Activated CD4-positive, alpha-beta T cell treated with anti-CD3 and anti-CD28 coated beads, Interleukin-2, Interleukin-4, amounts not matched to agents 100 ng/mL and 50 ng/mL, durations not matched to agents 16 hours and 8 hours (primary cell): ENCODE data around the gene LUZP1.
"Not testable (repeated sequence)": the region's sequence is repeated elsewhere in the genome, so short reads cannot be mapped to it uniquely, and the experiment has no call there.

Source experiments
- DNase-seq: peaks from one replicate; pipeline ENCODE4 v3.0.0-alpha.2; 2020; ENCODE audit warnings: low spot score

The LUZP1 gene

GRCh38 chr1:23168445-23169194 lies at the start of gene LUZP1:
Gene LUZP1 (minus strand): TSS chr1:23168856.
- peak; percentile 89 for DNase-seq

GRCh38 chr1:23217421-23218115 lies 48.9 kb upstream of the LUZP1 start, which contains the start of gene HTR1D:
Gene HTR1D (minus strand): TSS chr1:23217502. CDS start chr1:23194219, 23,283 bp downstream.
- DNase-seq, result no peak

GRCh38 chr1:23216771-23217420 lies 48.2 kb upstream of the LUZP1 start:
- DNase-seq, result no peak

GRCh38 chr1:23215751-23216449 lies 47.2 kb upstream of the LUZP1 start:
- no peak for DNase-seq

- no peak for DNase-seq
Measured at GRCh38 chr1:23215291-23215690, 46.6 kb upstream of the LUZP1 start.

- no peak for DNase-seq
Measured at GRCh38 chr1:23214640-23215039, 46.0 kb upstream of the LUZP1 start.

- DNase-seq, result no peak
Measured at GRCh38 chr1:23211955-23212354, 43.3 kb upstream of the LUZP1 start.

- DNase-seq, result no peak
Measured at GRCh38 chr1:23210963-23211362, 42.3 kb upstream of the LUZP1 start.

- DNase-seq, result no peak
Measured at GRCh38 chr1:23210351-23210785, 41.7 kb upstream of the LUZP1 start.

- DNase-seq, result no peak
Measured at GRCh38 chr1:23209770-23210169, 41.1 kb upstream of the LUZP1 start.

- no peak for DNase-seq
Measured at GRCh38 chr1:23208527-23208926, 39.9 kb upstream of the LUZP1 start.

- DNase-seq, result not testable (repeated sequence)
Measured at GRCh38 chr1:23207733-23208132, 39.1 kb upstream of the LUZP1 start.

- no peak for DNase-seq
Measured at GRCh38 chr1:23202263-23202749, 33.6 kb upstream of the LUZP1 start.

- DNase-seq, result no peak
Measured at GRCh38 chr1:23200883-23201282, 32.2 kb upstream of the LUZP1 start.

- no peak for DNase-seq
Measured at GRCh38 chr1:23198373-23198772, 29.7 kb upstream of the LUZP1 start.

GRCh38 chr1:23196627-23197328 lies 28.1 kb upstream of the LUZP1 start:
- no peak for DNase-seq

GRCh38 chr1:23194119-23194984 lies 25.7 kb upstream of the LUZP1 start:
- DNase-seq, result no peak

- DNase-seq, result no peak
Measured at GRCh38 chr1:23193391-23194118, 24.9 kb upstream of the LUZP1 start.

- no peak for DNase-seq
Measured at GRCh38 chr1:23191199-23191598, 22.5 kb upstream of the LUZP1 start.
